OCI-LY1 (cell line): ENCODE data around the gene AAGAB.

Experiments used
- H2AFZ ChIP-seq: fragments of 200-600 bp; sonication (generic), shearing (Covaris generic); 2 replicates; pipeline ENCODE4 v1.6.0; 2014; ENCODE audit warnings: antibody characterized with exemption, mild to moderate bottlenecking, low read length
- H3F3A ChIP-seq: fragments of 200-600 bp; sonication (generic), shearing (Covaris generic); 2 replicates; pipeline ENCODE4 v1.6.0; 2014; ENCODE audit warnings: mild to moderate bottlenecking, antibody characterized with exemption, low read length, moderate library complexity; ENCODE audit not compliant: insufficient read depth
- H3K27ac ChIP-seq: fragments of 200-600 bp; sonication (generic); 2 replicates; pipeline ENCODE4 v1.5.1; 2014; ENCODE audit warnings: low read length, mixed run types, mild to moderate bottlenecking, low read depth; ENCODE audit not compliant: poor library complexity, severe bottlenecking
- H3K27me3 ChIP-seq: fragments of 200-600 bp; sonication (generic); 2 replicates; pipeline ENCODE4 v1.6.0; 2014; ENCODE audit warnings: antibody characterized with exemption, mild to moderate bottlenecking, low read length, moderate library complexity; ENCODE audit not compliant: insufficient read depth
- H3K36me3 ChIP-seq: fragments of 200-600 bp; sonication (generic); 2 replicates; pipeline ENCODE4 v1.6.1; 2014; ENCODE audit warnings: mild to moderate bottlenecking, antibody characterized with exemption, low read length, moderate library complexity, mixed read lengths; ENCODE audit not compliant: insufficient read depth
- H3K4me1 ChIP-seq: fragments of 200-600 bp; sonication (generic); 2 replicates; pipeline ENCODE4 v1.5.1; 2014; ENCODE audit warnings: mild to moderate bottlenecking, low read length, moderate library complexity; ENCODE audit not compliant: insufficient read depth, severe bottlenecking
- H3K4me2 ChIP-seq: fragments of 200-600 bp; sonication (generic), shearing (Covaris generic); 2 replicates; pipeline ENCODE4 v1.6.1; 2014; ENCODE audit warnings: low read length
- H3K4me3 ChIP-seq: fragments of 200-600 bp; sonication (generic); 2 replicates; pipeline ENCODE4 v1.5.1; 2014; ENCODE audit warnings: low read length, low read depth, mild to moderate bottlenecking, mixed read lengths; ENCODE audit not compliant: poor library complexity, severe bottlenecking
- H3K79me2 ChIP-seq: fragments of 200-600 bp; shearing (Covaris generic); 2 replicates; pipeline ENCODE4 v1.6.1; 2016; ENCODE audit warnings: mixed run types, low read length, mixed read lengths; ENCODE audit not compliant: insufficient read depth
- H3K9ac ChIP-seq: fragments of 200-600 bp; sonication (generic), shearing (Covaris generic); 2 replicates; pipeline ENCODE4 v1.6.1; 2014; ENCODE audit warnings: mild to moderate bottlenecking, low read length, mixed read lengths
- H3K9me2 ChIP-seq: fragments of 200-600 bp; sonication (generic), shearing (Covaris generic); 2 replicates; pipeline ENCODE4 v1.6.1; 2014; ENCODE audit warnings: low read depth, mild to moderate bottlenecking, low read length, mixed read lengths
- H3K9me3 ChIP-seq: fragments of 200-600 bp; shearing (Covaris generic); 2 replicates; pipeline ENCODE4 v1.6.1; 2014; ENCODE audit warnings: low read length, mixed read lengths
- H4K20me1 ChIP-seq: fragments of 200-600 bp; sonication (generic), shearing (Covaris generic); 2 replicates; pipeline ENCODE4 v1.6.0; 2016; ENCODE audit warnings: mild to moderate bottlenecking, low read length; ENCODE audit not compliant: insufficient read depth
- EZH2 ChIP-seq: fragments of 200-600 bp; sonication (generic), shearing (Covaris generic); IDR thresholded peaks from 2 replicates; pipeline ENCODE4 v1.8.0; 2017; ENCODE audit warnings: borderline replicate concordance, mixed run types, mild to moderate bottlenecking, antibody characterized with exemption, low read length, moderate library complexity, mixed read lengths
- TF ChIP-seq, protein P1 (sequence below): fragments of 200-600 bp; sonication (generic), shearing (Covaris generic); IDR thresholded peaks from 2 replicates; pipeline ENCODE4 v1.5.1; 2017; ENCODE audit warnings: mild to moderate bottlenecking, antibody characterized with exemption, low read length, moderate library complexity, mixed read lengths

The AAGAB gene

DNA sequence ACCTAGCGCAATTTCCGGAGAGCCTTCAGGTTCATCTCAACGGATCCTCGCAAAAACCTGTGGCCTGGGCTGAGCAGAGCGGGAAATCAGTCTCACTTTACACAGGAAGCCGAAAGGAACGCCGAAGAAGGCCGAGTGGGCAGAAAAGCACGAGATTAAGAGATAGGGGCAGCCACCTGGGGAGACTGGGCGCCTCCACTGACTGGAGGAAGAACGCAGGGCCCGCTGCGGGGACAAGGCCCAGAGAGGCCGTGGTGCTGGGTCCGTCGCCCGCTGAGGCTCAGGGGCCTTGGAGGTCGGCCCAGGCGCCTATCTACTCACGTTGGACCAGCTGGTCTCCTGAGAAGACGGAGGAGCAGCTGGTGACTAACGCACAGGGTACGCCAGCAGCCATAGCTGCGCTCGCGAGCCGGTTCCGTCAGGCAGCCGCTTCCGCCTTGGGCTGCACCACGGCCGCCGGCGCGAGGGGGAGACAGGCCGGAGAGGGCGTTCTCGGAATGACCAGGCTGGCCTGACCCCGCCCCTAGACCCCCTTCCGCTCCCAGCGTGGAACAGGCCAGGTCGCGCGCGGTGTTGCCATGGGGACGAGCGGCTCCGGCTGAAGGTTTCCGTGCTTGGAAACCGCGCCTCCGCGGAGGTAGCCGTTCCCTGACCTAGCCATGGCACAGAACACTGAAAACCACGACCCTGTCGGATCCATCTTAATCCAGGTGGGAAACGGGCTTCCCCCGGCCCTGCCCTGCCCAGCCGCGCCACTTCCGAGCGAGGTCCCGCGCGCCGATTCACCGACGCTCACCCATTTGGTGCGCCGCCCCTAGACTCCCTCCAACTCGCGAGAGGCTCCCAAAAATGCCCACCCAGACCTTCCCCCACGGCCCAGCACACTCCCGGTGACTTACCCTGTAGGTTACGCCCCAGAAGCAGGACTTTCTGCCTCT is at the start of gene AAGAB, which contains the start of gene IQCH:
AAGAB (minus strand) TSS at position 424 of the 938 bp plus-strand sequence; CDS start at position 394, 30 bp downstream.
IQCH (plus strand) TSS at position 549 of the 938 bp plus-strand sequence; CDS start at position 660, 111 bp downstream.
- H3K4me1 ChIP-seq, result peaks cover 22% of the 10 kb centered on the region
- H3K27me3 ChIP-seq, result no peaks in the 10 kb centered on the region
- no peaks in the 10 kb centered on the region for H3K36me3 ChIP-seq
- H3K4me3 ChIP-seq, result peak within 1 kb of the TSS; percentile 96
- TF ChIP-seq, protein P1, sequence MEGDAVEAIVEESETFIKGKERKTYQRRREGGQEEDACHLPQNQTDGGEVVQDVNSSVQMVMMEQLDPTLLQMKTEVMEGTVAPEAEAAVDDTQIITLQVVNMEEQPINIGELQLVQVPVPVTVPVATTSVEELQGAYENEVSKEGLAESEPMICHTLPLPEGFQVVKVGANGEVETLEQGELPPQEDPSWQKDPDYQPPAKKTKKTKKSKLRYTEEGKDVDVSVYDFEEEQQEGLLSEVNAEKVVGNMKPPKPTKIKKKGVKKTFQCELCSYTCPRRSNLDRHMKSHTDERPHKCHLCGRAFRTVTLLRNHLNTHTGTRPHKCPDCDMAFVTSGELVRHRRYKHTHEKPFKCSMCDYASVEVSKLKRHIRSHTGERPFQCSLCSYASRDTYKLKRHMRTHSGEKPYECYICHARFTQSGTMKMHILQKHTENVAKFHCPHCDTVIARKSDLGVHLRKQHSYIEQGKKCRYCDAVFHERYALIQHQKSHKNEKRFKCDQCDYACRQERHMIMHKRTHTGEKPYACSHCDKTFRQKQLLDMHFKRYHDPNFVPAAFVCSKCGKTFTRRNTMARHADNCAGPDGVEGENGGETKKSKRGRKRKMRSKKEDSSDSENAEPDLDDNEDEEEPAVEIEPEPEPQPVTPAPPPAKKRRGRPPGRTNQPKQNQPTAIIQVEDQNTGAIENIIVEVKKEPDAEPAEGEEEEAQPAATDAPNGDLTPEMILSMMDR, result no peak
- TF ChIP-seq EZH2, result no peak
- H3K79me2 ChIP-seq, result peaks cover 45% of the 10 kb centered on the region
- H3K9me2 ChIP-seq, result no peaks in the 10 kb centered on the region
- H3K9me3 ChIP-seq, result no peaks in the 10 kb centered on the region
- H3F3A ChIP-seq, result no peaks in the 10 kb centered on the region
- no peaks in the 10 kb centered on the region for H4K20me1 ChIP-seq
- H2AFZ ChIP-seq, result peak within 1 kb of the TSS; percentile 77; the same call in 1 of the 2 replicates
- peak within 1 kb of the TSS; percentile 55 for H3K27ac ChIP-seq
- H3K4me2 ChIP-seq, result peak within 1 kb of the TSS; percentile 99
- peak within 1 kb of the TSS; percentile 86 for H3K9ac ChIP-seq

GRCh38 chr15:67303490-67304363 is 49.3 kb upstream of the AAGAB start:
- Histone ChIP-seq H3K4me2 (no peak overlapping the region), H3K4me3 (no peak overlapping the region), H3K9ac (no peak overlapping the region), H3K79me2 (no peaks in the 10 kb centered on the region), H3K36me3 (no peaks in the 10 kb centered on the region), H3K27ac (no peak overlapping the region), H3K4me1 (no peaks in the 10 kb centered on the region), H3F3A (no peaks in the 10 kb centered on the region), H2AFZ (no peak overlapping the region), H3K9me2 (no peaks in the 10 kb centered on the region), H3K27me3 (no peaks in the 10 kb centered on the region), H3K9me3 (no peaks in the 10 kb centered on the region), H4K20me1 (no peaks in the 10 kb centered on the region)
- TF ChIP-seq, protein P1, result peak; percentile 70
- no peak for TF ChIP-seq EZH2

- Histone ChIP-seq H3K4me1 (peaks cover 15% of the 10 kb centered on the region), H3K79me2 (no peaks in the 10 kb centered on the region), H3K27me3 (no peaks in the 10 kb centered on the region), H3K4me3 (no peak overlapping the region), H3K9me2 (no peaks in the 10 kb centered on the region), H3F3A (no peaks in the 10 kb centered on the region), H2AFZ (no peak overlapping the region), H3K9me3 (no peaks in the 10 kb centered on the region), H3K4me2 (no peak overlapping the region), H4K20me1 (no peaks in the 10 kb centered on the region), H3K27ac (no peak overlapping the region), H3K9ac (no peak overlapping the region), H3K36me3 (no peaks in the 10 kb centered on the region)
- TF ChIP-seq EZH2, result no peak
- TF ChIP-seq, protein P1, result no peak
These were observed 46.0 kb upstream of the AAGAB start for GRCh38 chr15:67300266-67301025.
